Glutamatergic neuron (in vitro differentiated cells): Measurements from ENCODE around the gene LCP1. TPM values are rescaled to one million over a fixed set of nuclear protein-coding genes. Genes with fewer than 3 reads are reported as not detected.

ENCODE experiments used
- DNase-seq: peaks from one replicate; pipeline ENCODE4 v3.0.0; 2022
- H3K27ac Mint-ChIP-seq: one replicate; pipeline ENCODE4 v1.8.0; 2020; ENCODE audit warnings: mild to moderate bottlenecking, mixed read lengths, inconsistent platforms; ENCODE audit not compliant: unreplicated experiment
- H3K27me3 Mint-ChIP-seq: one replicate; pipeline ENCODE4 v1.8.0; 2020; ENCODE audit warnings: mild to moderate bottlenecking, moderate library complexity, mixed read lengths, inconsistent platforms; ENCODE audit not compliant: unreplicated experiment
- H3K36me3 Mint-ChIP-seq: one replicate; pipeline ENCODE4 v1.8.0; 2020; ENCODE audit warnings: mild to moderate bottlenecking, mixed read lengths, inconsistent platforms; ENCODE audit not compliant: unreplicated experiment
- H3K4me1 Mint-ChIP-seq: one replicate; pipeline ENCODE4 v1.8.0; 2020; ENCODE audit warnings: mild to moderate bottlenecking, low read depth, mixed read lengths, inconsistent platforms; ENCODE audit not compliant: unreplicated experiment
- H3K4me3 Mint-ChIP-seq: one replicate; pipeline ENCODE4 v1.8.0; 2020; ENCODE audit warnings: mild to moderate bottlenecking, mixed read lengths, inconsistent platforms; ENCODE audit not compliant: unreplicated experiment
- H3K9me3 Mint-ChIP-seq: one replicate; pipeline ENCODE4 v1.8.0; 2020; ENCODE audit warnings: mild to moderate bottlenecking, moderate library complexity, mixed read lengths, inconsistent platforms; ENCODE audit not compliant: unreplicated experiment
- total RNA-seq: library from RNA; stranded (reverse); fragmentation: NEBNext Ultra II Directional; extraction: Animal tissue kit (Norgen Biotek cat#: 25700); gene quantifications from one replicate; pipeline ENCODE4 v1.2.1, GENCODE V29; 2021; ENCODE audit not compliant: unreplicated experiment
- TF ChIP-seq, protein P1 (sequence below): fragments of 200-600 bp; sonication (generic); IDR thresholded peaks from one replicate; pipeline ENCODE4 v1.5.0; 2021; ENCODE audit not compliant: partially characterized antibody, unreplicated experiment

The LCP1 gene
- total RNA-seq, 1 donor from 2014 or later = 0.71 TPM

DNA sequence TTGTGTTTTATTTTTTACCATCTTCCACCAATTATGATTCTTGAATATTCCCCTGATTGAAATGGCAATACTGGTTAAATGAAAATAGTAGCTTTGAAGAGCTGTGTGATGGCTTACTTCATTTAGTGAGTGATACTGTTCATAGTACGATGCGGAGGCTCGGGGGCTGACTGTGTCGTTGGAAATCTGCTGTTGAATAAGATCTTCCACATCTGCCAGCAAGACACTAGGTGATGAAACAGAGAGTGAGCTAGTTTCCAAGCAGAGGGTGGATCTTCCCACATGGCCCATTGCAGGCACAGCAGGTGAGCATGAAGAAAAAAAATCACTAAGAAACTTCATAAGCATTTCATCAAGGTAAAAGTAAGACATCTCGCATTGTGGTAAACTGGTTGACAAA lies 99.7 kb downstream of the LCP1 start:
- Mint-ChIP-seq H3K4me1 (no peaks in the 10 kb centered on the region), H3K9me3 (peaks cover 3% of the 10 kb centered on the region), H3K4me3 (no peak overlapping the region), H3K36me3 (no peaks in the 10 kb centered on the region), H3K27ac (no peak overlapping the region), H3K27me3 (no peaks in the 10 kb centered on the region)
- DNase-seq = no peak
- TF ChIP-seq, protein P1, sequence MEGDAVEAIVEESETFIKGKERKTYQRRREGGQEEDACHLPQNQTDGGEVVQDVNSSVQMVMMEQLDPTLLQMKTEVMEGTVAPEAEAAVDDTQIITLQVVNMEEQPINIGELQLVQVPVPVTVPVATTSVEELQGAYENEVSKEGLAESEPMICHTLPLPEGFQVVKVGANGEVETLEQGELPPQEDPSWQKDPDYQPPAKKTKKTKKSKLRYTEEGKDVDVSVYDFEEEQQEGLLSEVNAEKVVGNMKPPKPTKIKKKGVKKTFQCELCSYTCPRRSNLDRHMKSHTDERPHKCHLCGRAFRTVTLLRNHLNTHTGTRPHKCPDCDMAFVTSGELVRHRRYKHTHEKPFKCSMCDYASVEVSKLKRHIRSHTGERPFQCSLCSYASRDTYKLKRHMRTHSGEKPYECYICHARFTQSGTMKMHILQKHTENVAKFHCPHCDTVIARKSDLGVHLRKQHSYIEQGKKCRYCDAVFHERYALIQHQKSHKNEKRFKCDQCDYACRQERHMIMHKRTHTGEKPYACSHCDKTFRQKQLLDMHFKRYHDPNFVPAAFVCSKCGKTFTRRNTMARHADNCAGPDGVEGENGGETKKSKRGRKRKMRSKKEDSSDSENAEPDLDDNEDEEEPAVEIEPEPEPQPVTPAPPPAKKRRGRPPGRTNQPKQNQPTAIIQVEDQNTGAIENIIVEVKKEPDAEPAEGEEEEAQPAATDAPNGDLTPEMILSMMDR = no peak

DNA sequence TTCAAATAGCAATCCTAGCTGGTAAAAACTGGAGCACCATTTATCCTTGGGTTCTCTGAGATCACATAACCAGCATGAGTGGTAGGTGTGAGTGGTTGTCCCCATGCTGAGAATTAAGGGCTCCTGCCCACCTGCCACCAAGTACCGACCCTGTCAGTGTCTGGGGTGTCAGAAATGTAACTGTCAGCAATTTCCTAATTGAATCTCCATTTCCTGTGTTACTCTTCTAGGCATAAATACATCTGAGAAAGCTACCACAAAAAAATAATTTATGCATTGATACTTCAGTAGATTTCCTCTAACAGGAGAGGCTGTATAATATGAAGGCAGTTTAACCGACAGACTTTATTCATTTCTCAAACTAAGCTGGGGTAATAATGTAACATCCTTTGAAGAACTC lies 102.2 kb downstream of the LCP1 start:
- peaks cover 2% of the 10 kb centered on the region for H3K36me3 Mint-ChIP-seq
- no peak overlapping the region for H3K4me3 Mint-ChIP-seq
- H3K4me1 Mint-ChIP-seq = no peaks in the 10 kb centered on the region
- no peaks in the 10 kb centered on the region for H3K27me3 Mint-ChIP-seq
- DNase-seq = no peak
- TF ChIP-seq, protein P1 = no peak
- no peak overlapping the region for H3K27ac Mint-ChIP-seq
- H3K9me3 Mint-ChIP-seq = peaks cover 3% of the 10 kb centered on the region

DNA sequence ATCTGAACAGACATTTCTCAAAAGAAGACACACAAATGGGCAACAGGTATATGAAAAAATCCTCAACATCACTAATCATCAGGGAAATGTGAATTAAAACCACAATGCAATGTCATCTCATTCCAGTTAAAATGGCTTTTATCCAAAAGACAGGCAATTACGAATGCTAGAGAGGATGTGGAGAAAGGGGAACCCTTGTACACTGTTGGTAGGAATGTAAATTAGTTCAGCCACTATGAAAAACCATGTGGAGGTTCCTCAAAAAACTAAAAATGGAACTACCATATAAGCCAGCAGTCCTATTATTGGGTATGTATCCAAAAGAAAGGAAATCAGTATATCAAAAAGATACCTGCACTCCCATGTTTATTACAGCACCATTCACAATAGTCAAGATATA lies 104.7 kb downstream of the LCP1 start:
- DNase-seq = no peak
- TF ChIP-seq, protein P1 = no peak
- Mint-ChIP-seq H3K27ac (no peak overlapping the region), H3K4me3 (no peak overlapping the region), H3K4me1 (no peaks in the 10 kb centered on the region), H3K27me3 (no peaks in the 10 kb centered on the region), H3K9me3 (peaks cover 3% of the 10 kb centered on the region), H3K36me3 (peaks cover 3% of the 10 kb centered on the region)

DNA sequence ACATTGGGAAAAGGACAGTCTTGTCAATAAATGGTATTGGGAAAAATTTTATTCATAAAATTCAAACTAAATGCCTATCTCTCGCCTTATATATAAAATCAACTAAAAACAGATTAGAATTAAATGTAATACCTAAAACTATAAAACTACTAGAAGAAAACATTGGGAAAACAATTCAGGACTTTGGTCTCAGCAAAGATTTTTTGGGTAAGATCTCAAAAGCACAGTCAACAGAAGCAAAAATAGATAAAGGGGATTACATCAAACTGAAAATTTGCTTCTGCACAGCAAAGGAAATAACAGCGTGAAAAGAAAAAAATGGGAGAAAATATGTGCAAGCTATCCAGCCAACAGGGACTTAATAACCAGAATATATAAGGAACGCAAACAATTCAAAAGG lies 105.2 kb downstream of the LCP1 start:
- TF ChIP-seq, protein P1 = no peak
- DNase-seq = no peak
- Mint-ChIP-seq H3K4me3 (no peak overlapping the region), H3K27ac (no peak overlapping the region), H3K36me3 (peaks cover 3% of the 10 kb centered on the region), H3K27me3 (no peaks in the 10 kb centered on the region), H3K9me3 (peaks cover 3% of the 10 kb centered on the region), H3K4me1 (no peaks in the 10 kb centered on the region)

Other genes starting within 250 kb of the LCP1 start
- gene ZC3H13, start 129.4 kb downstream of the LCP1 start, total RNA-seq = 72.3 TPM
- not detected for gene CPB2, start 77.1 kb downstream of the LCP1 start, total RNA-seq
- gene LRRC63, start 29.8 kb upstream of the LCP1 start, total RNA-seq = not detected
- gene RUBCNL, start 205.1 kb upstream of the LCP1 start, total RNA-seq = 1.9 TPM